Measurements from ENCODE around the gene PCDHGA9. TPM values are rescaled to one million over a fixed set of nuclear protein-coding genes. Genes with fewer than 3 reads are reported as not detected.
"Not testable (repeated sequence)": the region's sequence is repeated elsewhere in the genome, so short reads cannot be mapped to it uniquely, and the experiment has no call there.

The PCDHGA9 gene
- total RNA-seq, 4 donors from 2014 or later = 4.1 to 8.3 (median 5.6) TPM

- TF ChIP-seq, protein P1, sequence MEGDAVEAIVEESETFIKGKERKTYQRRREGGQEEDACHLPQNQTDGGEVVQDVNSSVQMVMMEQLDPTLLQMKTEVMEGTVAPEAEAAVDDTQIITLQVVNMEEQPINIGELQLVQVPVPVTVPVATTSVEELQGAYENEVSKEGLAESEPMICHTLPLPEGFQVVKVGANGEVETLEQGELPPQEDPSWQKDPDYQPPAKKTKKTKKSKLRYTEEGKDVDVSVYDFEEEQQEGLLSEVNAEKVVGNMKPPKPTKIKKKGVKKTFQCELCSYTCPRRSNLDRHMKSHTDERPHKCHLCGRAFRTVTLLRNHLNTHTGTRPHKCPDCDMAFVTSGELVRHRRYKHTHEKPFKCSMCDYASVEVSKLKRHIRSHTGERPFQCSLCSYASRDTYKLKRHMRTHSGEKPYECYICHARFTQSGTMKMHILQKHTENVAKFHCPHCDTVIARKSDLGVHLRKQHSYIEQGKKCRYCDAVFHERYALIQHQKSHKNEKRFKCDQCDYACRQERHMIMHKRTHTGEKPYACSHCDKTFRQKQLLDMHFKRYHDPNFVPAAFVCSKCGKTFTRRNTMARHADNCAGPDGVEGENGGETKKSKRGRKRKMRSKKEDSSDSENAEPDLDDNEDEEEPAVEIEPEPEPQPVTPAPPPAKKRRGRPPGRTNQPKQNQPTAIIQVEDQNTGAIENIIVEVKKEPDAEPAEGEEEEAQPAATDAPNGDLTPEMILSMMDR (IDR thresholded peaks at IDR 0.05; ENCODE audit: low read depth) = no peak
Measured at GRCh38 chr5:141374627-141375026, 28.0 kb upstream of the PCDHGA9 start.

DNA sequence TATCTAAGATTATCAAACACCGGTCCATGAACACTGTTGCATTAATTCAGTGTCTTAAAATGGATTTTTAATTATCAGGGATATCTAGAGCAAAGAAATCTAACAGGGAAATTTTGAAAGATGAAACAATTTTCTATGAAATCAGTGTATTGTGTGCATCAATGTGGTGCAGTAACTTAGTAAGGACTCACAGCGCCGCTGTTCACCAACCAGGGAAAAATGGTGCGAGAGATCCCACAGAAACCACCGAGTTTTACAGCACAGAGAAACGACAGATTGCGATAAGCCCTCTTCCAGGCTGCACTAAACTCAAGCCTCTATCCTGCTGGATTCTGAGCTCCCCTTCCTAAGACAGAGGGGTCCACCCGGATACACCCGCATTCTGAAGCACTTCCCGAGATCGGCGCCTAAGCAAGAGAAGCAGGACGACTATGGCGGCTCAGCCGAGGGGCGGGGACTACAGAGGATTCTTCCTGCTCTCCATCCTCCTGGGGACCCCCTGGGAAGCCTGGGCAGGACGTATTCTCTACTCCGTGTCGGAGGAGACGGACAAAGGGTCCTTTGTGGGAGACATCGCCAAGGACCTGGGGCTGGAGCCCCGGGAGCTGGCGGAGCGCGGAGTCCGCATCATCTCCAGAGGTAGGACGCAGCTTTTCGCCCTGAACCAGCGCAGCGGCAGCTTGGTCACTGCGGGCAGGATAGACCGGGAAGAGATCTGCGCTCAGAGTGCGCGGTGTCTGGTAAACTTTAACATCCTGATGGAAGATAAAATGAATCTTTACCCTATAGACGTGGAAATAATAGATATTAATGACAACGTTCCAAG, 19.9 kb upstream of the PCDHGA9 start, which contains the start of gene PCDHGA7:
TSS of gene PCDHGA7 (plus strand) at position 274 of the 826 bp plus-strand sequence. CDS start at position 432, 158 bp downstream.
- TF ChIP-seq, protein P1 (IDR thresholded peaks at IDR 0.05; ENCODE audit: low read depth) = no peak

- TF ChIP-seq, protein P1 (IDR thresholded peaks at IDR 0.05; ENCODE audit: low read depth) = no peak
Measured at GRCh38 chr5:141383345-141383744, 19.2 kb upstream of the PCDHGA9 start.

DNA sequence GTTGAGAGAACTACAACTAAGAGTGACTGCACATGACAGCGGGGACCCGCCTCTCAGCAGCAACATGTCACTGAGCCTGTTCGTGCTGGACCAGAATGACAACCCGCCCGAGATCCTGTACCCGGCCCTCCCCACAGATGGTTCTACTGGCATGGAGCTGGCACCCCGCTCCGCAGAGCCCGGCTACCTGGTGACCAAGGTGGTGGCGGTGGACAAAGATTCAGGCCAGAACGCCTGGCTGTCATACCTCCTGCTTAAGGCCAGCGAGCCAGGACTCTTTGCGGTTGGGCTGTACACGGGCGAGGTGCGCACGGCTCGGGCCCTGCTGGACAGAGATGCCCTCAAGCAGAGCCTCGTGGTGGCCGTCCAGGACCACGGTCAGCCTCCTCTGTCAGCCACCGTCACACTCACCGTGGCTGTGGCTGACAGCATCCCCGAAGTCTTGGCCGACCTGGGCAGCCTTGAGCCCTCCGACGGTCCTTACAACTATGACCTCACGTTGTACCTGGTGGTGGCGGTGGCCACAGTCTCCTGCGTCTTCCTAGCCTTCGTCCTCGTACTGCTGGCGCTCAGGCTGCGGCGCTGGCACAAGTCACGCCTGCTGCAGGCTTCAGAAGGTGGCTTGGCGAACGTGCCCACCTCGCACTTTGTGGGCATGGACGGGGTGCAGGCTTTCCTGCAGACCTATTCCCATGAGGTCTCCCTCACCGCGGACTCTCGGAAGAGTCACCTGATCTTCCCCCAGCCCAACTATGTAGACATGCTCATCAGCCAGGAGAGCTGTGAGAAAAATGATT, 17.9 kb upstream of the PCDHGA9 start:
- TF ChIP-seq, protein P1 (IDR thresholded peaks at IDR 0.05; ENCODE audit: low read depth) = no peak

GRCh38 chr5:141387557-141388311, 14.8 kb upstream of the PCDHGA9 start, which contains the start of gene PCDHGB4:
Gene PCDHGB4, plus strand, starts transcription at chr5:141387698. Its CDS starts 187 bp downstream, at chr5:141387885.
- TF ChIP-seq, protein P1 (IDR thresholded peaks at IDR 0.05; ENCODE audit: low read depth) = not testable (repeated sequence)

DNA sequence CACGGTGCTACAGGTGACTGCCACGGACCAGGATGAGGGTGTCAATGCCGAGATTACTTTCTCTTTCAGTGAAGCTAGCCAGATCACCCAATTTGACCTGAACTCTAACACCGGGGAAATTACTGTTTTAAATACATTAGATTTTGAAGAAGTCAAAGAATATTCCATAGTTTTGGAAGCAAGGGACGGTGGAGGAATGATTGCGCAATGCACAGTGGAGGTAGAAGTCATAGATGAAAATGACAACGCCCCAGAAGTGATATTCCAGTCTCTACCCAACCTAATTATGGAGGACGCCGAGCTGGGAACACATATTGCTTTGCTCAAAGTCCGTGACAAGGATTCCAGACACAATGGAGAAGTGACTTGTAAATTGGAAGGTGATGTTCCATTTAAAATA, 13.9 kb upstream of the PCDHGA9 start:
- TF ChIP-seq, protein P1 (IDR thresholded peaks at IDR 0.05; ENCODE audit: low read depth) = no peak

All from subcutaneous adipose tissue (tissue), 4 donors.